Stimulated activated CD4-positive, alpha-beta T cell treated with anti-CD3 and anti-CD28 coated beads, Interleukin-4, amount 100 ng/mL, for 1 hour (primary cell): Measurements from ENCODE around the gene PDXK.

Experiments used
- DNase-seq: peaks from one replicate; pipeline ENCODE4 v3.0.0-alpha.2; 2020

Gene PDXK

DNA sequence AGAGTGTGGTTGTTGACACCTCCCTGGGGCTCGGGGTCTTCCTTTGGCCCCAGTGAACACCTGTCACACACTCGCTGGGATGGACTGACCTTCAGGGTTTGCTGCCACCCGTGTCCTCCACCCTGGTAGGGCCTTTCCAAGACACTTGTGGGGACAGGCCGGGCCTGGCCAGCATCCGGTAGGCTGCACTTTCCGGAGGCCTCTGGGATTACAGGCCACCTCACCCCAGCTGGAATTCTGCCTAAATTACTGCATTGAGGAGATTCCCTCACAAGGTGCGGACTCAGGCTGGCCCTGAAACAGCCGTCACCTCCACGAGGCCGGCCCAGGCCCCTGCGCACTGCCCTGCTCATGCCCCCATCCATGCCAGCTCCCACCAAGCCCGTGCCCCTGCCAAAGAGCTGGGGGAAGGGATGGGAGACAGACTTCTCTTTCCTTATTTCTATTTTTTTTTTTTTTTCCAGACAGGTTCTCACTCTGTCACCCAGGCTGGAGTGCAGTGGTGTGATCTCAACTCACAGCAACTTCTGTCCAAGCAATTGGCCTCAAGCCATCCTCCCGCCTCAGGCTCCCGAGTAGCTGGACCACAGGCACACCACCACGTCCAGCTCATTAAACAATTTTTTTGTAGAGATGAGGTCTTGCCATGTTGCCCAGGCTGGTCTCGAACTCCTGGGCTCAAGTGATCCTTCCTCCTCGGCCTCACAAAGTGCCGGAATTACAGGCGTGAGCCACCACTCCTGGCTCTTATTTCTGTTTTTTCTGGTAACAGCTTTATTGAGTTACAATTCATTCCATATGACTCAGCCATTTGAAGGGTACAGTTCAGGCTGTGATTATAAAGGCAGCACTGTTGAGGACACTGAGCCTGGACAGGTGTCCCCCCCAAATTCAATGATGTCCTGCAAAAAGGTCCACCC, 45.9 kb downstream of the PDXK start:
- no peak for DNase-seq

DNA sequence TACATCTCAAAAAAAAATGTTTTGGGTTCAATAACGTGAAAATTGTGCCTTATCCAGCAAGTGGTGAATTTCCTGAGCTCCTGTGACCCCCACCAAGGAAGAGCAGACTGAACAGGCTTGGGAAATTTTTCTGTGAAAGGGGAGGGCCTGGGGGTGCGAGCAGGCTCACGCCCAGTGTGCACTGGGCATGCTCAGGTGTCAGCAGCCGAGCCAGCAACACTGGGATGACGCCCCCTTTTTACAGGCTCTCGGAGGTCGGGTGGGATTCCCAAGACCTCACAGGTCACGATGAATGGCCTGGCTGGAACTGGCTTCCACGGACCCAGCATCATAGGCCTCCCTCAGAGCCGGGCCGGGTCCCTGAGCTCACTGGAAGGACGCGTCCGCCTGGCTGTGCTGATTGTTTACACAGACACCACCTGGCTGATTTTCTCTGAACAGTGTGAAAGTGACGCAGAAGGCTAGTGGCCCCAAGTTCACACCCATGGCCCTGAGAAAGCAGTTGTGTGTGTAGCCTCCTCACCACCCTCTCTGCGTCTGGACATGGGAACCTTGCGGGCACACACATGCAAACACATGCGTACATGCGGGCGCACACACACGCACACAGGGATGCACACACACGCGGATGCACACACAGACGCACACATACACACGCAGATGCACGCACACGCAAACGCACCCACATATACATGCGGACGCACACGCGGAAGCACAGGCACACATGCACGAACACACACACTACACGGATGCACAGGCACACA, 48.0 kb downstream of the PDXK start:
- no peak for DNase-seq

DNA sequence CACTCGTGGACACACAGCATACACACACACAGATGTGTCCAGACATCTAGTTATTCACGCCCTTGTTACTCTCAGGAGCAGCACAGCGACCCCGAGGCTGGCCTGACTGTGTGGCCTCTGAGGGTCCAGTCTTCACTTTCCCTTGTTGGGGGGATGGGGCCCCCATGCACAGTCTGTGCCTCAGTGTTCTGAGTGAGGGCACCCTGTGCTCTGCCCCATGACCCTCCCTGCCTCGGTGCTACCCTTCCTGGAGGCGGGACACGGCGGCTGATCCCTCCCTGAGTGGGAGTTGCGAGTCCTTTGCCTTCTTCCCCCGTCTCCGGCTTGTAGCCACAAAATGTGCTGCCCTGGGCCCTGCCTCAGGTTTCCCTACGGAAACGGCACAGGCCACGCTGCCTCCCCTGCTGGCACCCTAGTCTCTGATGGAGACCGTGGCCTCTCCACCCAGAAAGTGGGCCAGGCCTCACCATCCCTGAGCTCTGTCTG, 48.6 kb downstream of the PDXK start:
- no peak for DNase-seq

DNA sequence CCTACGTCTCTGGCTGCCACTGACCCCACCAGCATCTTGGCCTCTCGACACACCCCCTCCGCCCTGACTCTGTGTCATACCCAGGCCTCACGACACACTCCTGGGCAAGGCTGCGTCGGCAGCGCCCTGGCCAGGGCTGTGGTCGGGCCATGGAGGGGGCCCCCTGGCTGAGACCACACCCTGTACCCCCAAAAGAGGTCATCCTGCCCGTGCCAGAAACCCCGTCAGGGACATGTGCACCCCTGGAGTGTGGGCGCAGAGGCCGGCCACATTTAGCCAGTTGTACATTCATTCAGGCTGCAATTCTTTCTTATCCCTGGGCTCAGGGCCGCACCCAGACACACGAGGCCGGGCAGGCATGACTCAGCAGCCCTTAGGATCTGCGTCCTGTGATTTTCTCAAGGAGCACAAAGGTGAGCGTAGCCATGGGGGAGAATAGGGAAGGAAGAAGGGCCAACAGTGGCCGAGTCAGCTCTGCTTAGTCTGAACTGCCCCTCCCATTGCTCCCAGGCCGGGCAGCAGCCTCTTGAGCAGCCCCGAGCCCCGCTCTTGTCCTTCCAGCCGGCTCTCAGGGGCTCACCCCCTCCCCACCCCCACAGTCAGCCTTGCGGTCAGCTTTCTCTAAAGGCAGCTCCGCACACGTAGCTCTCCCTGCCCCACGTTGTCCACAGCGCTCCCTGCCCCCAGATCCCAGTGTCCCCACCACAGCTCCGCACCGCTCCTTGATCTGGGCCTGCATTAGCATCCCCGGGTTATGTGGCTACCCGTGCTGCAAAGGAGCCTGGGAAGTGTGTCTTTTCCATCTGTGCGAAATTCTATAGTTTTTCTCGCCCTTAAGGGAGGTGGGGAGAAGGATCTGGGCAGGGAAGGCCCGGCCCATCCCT, 49.3 kb downstream of the PDXK start:
- no peak for DNase-seq

DNA sequence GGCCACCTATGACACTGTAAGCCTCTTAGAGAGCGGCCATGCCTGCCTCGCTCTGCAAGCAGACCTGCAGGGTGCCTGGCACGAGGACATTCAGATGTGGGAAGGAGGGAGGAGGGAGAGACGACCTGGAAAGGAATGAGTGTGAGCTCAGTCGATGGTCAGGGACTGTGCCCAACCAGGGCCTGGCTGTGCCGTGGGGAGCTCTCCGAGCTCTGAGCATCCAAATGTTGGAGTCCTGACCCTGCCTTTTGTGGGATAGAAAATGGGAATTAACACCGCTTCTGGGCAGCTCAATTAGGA, 49.9 kb downstream of the PDXK start:
- no peak for DNase-seq

DNA sequence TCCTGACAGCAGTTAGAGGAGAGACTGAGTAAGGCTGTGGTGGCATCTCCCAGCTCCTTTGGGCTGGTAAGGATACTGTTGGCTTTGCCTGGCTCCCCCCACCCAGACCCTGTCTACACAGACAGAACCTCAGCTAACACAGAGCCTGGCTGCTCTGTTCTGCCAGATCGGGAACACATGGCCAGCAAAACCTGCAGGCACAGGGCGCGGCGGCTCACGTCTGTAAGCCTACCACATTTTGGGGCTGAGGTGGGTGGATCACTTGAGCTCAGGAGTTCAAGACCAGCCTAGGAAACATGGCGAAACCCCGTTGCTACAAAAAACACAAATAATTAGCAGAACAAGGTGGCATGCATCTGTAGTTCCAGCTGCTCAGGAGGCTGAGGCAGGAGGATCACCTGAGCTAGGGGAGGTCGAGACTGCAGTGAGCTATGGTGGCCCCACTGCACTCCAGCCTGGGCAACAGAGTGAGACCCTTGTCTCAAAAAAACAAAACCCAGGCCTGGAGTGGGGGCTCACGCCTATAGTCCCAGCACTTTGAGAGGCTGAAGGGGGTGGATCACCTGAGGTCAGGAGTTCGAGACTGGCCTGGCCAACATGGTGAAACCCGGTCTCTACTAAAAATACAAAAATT, 50.5 kb downstream of the PDXK start:
- no peak for DNase-seq

DNA sequence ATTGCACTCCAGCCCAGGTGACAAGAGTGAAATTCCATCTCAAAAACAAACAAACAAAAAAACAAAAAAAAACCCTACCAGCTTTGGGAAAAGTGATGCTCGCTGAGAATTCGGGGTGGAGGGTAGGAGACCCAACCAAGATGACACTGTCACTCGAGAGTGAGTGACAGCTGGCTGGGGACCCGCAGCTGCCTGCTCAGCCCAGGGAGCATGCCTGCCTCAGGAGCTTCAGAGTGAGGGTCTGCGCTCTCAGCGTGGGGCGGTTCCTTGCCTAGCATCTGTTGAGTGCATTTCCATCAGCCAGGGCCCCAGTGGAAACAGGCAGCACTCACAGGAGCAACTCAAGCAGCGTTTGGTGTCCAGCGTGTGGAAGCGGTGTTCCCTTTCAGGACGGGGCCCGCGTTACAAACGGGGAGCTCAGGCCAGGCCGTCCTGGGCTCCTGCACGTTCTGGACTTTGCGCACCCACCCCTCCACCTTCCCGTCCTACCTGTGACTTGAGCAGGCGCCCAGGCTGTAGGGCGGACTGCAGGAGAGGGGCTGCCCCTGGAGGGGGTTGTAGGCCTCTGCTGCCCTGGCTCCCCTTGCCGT, 51.2 kb downstream of the PDXK start:
- DNase-seq = no peak

DNA sequence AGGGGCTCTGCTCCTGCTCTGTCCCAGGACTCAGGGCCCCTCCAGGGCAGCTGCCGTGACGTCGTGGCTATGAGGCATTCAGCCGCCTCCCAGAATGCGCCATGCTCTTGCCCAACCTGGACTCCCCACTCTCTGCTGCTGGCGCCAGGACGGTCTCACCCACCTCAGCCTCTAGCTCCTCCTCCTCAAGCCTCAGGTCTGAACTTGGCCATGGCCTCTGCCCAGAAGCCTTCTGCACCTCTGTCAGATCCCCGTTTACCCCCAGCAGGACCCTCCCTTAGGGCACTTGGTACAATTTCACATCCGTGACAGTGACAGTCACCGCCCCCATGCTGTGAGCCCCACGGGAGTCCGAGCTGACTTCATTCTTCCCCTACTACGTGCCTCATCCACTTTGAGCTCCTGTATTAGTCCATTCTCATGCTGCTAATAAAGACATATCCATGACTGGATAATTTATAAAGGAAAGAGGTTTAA, 52.3 kb downstream of the PDXK start:
- no peak for DNase-seq

DNA sequence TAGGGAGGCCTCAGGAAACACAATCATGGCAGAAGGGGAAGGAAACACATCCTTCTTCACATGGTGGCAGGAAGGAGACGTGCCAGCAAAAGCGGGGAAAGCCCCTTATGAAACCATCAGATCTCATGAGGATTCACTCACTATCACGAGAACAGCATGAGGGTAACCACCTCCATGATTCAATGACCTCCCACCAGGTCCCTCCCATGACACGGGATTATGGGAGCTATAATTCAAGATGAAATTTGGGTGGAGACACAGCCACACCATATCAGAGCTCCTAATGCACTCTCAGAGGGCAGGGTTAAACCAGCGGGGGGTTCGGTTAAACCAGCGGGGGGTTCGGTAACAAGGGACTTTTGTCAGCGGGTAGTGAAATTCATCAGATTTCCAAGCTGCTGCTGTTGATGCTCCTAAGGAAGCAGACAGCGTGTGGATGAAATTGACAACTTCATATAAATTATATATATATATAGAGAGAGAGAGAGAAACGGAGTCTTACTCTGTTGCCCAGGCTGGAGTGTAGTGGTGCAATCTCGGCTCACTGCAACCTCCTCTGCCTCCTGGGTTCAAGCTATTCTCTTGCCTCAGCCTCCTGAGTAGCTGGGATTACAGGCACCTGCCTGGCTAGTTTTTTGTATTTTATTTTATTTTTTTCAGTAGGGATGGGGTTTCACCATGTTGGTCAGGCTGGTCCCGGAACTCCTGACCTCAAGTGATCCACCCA, 52.9 kb downstream of the PDXK start:
- no peak for DNase-seq

DNA sequence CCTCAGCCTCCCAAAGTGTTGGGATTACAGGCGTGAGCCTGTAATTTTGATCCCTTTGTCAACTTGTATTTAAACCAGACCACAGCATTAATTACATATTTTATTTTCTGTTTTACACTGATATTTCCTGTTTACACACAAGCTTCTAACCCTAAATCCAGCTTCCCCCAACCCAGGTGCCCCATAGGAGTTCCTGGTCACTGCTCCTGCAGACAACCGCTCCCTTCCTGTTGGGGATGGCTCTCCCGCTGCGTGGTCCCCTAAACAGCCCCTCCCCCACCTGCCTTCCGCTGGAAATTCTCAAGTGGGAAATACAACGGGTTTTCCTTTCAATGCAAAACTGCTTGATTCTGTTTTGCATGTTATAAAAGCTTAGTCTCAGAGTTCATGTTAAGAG, 53.5 kb downstream of the PDXK start:
- DNase-seq = no peak

DNA sequence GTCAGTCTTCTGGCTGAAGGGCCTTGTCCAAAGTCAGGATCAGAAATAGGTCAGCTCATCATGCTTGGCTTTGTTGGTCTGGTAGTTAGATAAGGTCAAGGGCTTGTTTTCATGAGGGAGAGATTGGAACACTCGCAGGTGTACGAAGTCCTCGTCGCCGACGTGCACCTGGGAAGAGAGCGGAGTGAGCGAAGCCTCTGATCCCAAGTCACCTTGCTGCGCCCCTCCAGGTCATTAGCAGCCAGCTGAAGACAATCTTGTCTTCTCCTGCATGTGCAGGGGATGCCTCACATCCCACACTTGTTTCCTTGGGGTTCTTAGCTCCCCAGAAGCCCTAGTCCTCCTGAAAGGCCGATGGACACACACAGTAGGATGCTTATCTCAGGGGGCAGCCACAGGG, 55.2 kb downstream of the PDXK start:
- DNase-seq = no peak

DNA sequence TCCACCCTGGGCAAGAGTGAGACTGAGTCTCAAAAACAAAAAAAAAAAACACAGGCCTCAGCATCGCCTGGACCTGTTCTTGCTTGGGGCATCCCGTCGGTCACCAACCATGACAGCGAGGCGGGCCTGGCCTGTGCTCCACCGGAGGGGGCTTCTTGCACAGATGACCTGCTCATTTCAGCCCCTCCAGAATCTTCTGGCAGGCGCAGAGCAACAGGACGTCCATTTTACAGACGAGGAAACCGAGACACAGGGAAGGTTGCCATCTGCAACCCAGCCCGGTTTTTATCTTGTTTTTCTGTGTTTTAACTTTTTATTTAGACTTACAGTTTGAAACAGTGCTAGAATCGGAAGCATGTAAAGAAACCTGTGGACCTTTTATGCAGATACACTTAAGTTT, 56.3 kb downstream of the PDXK start:
- DNase-seq = no peak

DNA sequence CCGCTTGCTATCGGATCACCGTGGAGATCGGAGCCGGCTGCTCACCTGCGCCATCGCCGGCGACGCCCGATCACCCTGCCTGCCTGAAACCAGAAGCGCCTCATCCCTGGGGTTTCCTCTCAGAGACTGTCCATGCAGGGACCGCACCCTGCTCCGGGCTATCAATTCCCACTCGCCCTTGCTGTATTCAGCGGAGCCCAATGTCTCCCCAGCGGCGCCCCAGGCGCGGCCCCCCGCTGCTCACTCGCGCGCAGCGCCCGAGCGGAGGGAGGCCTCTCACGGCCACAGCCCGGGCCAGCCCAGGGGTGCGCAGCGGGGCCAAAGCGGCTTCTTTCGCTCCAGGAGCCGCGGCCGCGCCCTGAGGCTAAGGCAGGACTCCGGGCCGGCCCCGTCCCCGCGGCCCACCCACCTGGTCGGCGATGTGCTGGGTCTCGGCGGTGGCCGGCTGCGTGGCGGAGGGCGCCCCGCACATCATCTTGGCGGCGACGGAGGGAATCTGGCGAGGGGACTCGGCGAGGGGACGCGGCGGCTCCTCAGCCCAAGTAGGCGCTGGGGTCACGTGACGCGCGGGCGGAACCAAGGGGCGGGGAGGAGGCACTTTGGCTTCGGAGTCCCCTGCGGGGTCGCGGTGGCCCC, 57.0 kb downstream of the PDXK start, which contains the start of gene CSTB:
Gene CSTB, minus strand, starts transcription at position 514 of the 636 bp plus-strand sequence. Its CDS starts 39 bp downstream, at position 475.
- DNase-seq = peak; percentile 83

DNA sequence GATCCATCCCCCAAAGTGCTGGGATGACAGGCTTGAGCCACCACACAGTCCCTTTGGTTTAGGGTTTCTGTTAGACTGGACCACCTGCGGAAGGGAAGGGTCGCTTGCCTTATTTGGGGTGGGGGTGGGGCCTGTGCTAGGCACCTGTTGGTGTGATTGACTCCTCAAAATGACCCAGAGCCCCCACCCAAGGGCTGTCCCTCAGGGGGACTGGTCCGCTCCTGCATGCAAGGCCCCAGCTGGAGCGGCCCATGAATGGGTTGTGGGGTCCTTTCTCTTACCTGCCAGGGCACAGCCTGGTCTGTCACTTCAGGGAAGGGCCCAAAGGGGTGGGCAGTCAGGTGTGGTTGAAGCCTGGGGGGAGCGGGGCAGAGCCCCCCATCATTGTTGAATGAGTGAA, 59.0 kb downstream of the PDXK start:
- no peak for DNase-seq

DNA sequence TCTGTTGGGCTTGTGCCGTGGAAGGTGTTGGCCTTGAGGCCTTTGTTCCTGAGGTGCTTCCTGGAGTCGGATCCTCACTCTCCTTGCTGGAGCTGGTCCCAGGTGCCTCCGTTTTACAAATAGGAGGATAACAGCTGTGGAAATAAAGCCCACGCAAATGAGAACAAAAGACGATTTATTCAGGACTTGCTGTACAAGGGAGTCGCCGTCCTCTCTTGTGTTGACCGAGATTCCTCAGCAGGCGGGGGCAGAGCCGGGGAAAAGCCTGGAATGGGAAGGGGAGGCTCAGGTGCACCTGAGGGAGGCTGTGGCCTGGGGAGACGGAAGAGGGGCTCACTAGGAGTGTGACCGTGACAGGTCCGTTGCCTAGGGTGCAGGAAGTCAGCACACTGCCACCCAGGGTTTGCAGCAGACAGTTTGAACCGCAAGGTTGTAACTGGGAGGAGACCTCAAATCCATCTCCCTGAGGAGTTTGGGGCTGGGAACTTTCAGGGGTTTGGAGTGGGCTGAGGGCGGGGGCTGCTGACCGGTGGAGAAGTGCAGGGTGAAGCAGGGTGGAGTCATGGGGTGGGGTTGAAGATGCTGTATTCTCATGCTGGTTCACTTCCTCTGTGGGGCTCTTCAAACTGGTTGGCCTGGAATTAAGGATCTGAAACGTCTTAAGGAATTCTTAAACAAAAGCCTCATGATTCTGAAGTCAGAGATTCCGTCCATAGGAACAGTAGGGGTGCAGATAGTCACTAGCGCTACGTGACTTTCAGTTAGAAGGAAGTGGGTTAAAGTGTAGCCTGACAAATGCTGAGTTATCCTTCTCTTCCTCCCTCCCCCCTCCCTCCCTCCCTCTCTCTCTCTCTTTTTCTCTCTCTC, 59.8 kb downstream of the PDXK start:
- DNase-seq = no peak

DNA sequence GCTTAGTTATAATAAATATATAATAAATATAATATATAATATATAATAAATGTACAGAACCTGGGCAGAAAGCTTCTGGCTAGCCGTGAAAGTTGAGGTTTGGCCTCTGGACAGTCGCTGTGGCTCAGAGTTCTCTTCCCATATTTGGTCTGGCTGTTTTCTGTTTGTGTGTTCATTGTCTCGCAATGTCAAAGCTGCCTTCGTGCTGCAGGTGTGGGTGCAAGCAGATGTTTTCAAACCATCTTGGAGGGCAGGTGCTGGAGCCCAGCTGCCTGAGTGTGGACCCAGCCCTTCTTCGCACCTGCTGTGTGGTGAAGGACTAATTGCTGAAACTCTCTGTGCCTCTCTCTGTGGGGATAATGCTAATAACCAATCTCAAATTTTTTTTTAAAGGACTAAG, 60.7 kb downstream of the PDXK start:
- no peak for DNase-seq

DNA sequence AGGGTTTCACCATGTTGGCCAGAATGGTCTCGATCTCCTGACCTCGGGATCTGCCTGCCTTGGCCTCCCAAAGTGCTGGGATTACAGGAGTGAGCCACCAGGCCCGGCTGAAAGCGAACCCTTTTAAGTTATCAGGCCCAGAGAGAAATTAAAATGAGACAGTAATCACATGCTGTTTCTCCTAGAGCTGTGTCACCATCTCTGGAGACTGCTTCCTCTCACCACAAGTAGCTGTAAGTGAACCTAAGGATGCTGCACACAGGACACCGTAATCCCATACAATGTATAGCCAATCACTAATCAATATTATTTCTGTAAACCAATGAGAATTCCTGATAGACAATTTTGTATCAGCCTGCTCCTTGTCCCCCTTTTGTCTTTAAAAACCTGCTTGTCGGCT, 62.9 kb downstream of the PDXK start:
- DNase-seq = no peak

DNA sequence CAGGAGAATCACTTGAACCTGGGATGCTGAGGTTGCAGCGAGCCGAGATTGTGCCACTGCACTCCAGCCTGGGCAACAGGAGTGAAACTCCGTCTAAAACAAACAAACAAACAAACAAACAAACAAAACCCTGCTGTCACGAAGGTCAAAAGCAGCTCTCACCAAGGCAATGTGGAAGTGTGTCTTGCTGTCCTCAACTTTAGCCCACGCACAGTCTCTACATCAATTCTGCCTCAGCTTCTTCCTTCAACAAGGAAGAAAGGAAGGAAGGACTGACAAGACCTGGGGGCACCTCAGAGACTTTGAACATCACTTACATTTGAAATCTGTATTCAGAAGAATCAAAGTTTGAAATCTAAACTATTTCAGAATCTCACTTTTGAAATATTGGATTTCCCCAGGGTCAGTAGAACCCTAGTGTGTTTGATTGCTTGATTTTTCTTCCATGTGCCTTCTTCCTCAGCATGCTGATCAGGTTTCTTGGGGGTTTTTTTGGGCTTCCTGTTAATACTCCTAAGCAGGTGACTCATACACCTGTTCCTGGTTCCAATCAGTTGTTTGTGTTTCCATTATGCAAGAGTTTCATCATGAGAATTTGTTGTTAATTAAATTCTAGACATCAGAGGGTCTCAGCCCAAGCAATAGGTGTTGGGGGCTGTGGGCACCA, 63.6 kb downstream of the PDXK start:
- DNase-seq = no peak

DNA sequence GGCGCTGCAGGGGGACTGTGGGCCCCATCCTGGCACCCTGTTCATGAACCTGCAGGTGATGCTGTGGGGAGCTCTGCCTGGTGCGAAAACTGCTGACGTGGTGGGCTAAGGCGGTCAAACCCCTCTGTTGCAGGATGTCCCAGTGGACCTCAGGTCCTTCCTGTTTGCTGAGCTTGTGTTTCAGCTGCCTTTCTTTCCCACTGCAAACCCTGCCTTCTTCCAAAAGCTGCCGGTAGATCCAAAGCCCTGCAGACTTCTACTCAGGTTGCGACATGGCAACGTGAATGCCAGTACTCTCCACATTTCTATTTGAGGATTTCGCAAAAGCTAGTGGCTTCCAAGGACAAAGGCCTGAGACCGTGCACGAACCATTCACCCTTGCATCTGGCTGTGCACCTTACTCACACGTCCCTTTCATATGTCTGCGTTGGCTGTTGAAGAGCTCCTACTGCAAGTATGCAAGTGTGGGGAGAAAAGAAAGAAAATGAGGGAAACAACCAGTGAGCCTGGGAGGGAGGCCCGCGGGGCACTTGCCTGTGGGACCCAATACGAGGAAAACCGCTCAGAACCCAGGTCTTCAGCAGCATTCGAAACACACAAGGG, 64.3 kb downstream of the PDXK start:
- no peak for DNase-seq
